HG03159 (cell line): ENCODE measurements around the gene VOPP1.
"Not testable (repeated sequence)": the region's sequence is repeated elsewhere in the genome, so short reads cannot be mapped to it uniquely, and the experiment has no call there.

Experiments
- ATAC-seq: cut with Tn5 transposase; IDR thresholded peaks from one replicate; pipeline ENCODE4 v1.9.1; 2021; ENCODE audit warnings: mild to moderate bottlenecking, moderate library complexity; ENCODE audit not compliant: unreplicated experiment

Gene VOPP1

GRCh38 chr7:55473932-55474331 is 98.4 kb downstream of the VOPP1 start:
- no peak for ATAC-seq

GRCh38 chr7:55472928-55473725 is 99.2 kb downstream of the VOPP1 start:
- ATAC-seq = no peak

- not testable (repeated sequence) for ATAC-seq
These were observed 99.9 kb downstream of the VOPP1 start for GRCh38 chr7:55472406-55472805.

GRCh38 chr7:55471594-55471993 is 100.7 kb downstream of the VOPP1 start:
- not testable (repeated sequence) for ATAC-seq

- no peak for ATAC-seq
These were observed 102.0 kb downstream of the VOPP1 start for GRCh38 chr7:55470261-55470660.

GRCh38 chr7:55469721-55470120 is 102.6 kb downstream of the VOPP1 start:
- no peak for ATAC-seq

- ATAC-seq = no peak
These were observed 103.0 kb downstream of the VOPP1 start for GRCh38 chr7:55469271-55469681.

- ATAC-seq = no peak
These were observed 103.8 kb downstream of the VOPP1 start for GRCh38 chr7:55468495-55468894.

- no peak for ATAC-seq
These were observed 105.2 kb downstream of the VOPP1 start for GRCh38 chr7:55467047-55467593.

GRCh38 chr7:55465691-55466090 is 106.6 kb downstream of the VOPP1 start:
- no peak for ATAC-seq

GRCh38 chr7:55464422-55464821 is 107.9 kb downstream of the VOPP1 start:
- no peak for ATAC-seq

- ATAC-seq = no peak
These were observed 108.5 kb downstream of the VOPP1 start for GRCh38 chr7:55463686-55464262.

- ATAC-seq = no peak
These were observed 114.0 kb downstream of the VOPP1 start for GRCh38 chr7:55458351-55458750.

GRCh38 chr7:55457801-55458200 is 114.5 kb downstream of the VOPP1 start:
- no peak for ATAC-seq

GRCh38 chr7:55452971-55453370 is 119.3 kb downstream of the VOPP1 start:
- ATAC-seq = no peak

GRCh38 chr7:55449992-55450535 is 122.2 kb downstream of the VOPP1 start:
- ATAC-seq = no peak

- no peak for ATAC-seq
These were observed 122.9 kb downstream of the VOPP1 start for GRCh38 chr7:55449205-55449991.

GRCh38 chr7:55448526-55448925 is 123.8 kb downstream of the VOPP1 start:
- no peak for ATAC-seq

GRCh38 chr7:55444786-55445185 is 127.5 kb downstream of the VOPP1 start:
- no peak for ATAC-seq

GRCh38 chr7:55441774-55442522 is 130.4 kb downstream of the VOPP1 start:
- no peak for ATAC-seq
